Fibroblast of skin of scalp (primary cell): ENCODE measurements around the gene TMEM221.

Experiments used
- DNase-seq: peaks from one replicate; pipeline ENCODE4 v3.0.0-alpha.2; 2013

Gene TMEM221

GRCh38 chr19:17404621-17405249 is 43.7 kb downstream of the TMEM221 start:
- no peak for DNase-seq

- DNase-seq, result no peak
Measured at GRCh38 chr19:17404015-17404414, 44.5 kb downstream of the TMEM221 start.

- peak; percentile 12 for DNase-seq
Measured at GRCh38 chr19:17402982-17403855, 45.2 kb downstream of the TMEM221 start.

DNA sequence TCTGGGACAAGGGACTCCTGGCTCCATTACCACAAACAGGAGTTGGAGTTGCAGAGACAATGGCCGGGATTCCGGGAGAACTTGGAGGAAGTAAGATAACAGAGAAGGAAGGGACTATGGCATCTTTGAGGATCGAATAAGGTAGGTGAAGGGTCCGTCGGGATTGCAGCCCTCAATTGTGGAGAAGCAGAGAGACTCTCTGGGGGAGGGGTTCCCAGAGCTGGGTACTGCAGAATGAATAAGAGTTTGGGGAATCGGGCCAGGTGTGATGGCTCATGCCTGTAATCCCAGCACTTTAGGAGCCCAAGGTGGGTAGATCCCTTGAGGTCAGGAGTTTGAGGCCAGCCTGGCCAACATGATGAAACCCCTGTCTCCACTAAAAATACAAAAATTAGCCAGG is 46.8 kb downstream of the TMEM221 start:
- DNase-seq, result no peak

GRCh38 chr19:17398902-17399527 is 49.5 kb downstream of the TMEM221 start:
- no peak for DNase-seq

DNA sequence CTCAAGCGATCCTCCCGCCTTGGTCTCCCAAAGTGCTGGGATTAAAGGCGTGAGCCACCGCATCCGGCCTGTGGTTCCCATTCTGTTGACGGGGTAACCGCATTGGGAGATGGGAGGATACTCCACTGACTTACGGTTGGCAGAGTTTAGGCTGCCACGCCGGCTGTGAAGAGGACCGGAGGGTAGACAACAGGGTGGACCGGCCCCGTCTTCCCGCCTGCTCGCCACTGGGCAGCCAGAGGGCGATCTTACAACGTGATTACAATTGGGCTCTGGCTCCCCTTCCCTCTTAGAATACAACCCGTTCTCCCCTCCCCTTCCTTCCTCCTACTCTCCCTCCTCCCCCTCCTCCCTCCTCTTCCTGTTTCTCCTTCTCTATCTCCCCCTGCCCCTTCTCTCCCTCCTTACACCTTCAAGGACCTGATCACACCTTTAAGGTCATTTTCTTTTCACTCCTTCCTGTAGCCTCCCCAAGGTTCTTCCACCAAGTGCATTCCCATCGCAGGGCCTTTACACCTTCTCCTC is 53.5 kb downstream of the TMEM221 start:
- DNase-seq, result peak; percentile 54

DNA sequence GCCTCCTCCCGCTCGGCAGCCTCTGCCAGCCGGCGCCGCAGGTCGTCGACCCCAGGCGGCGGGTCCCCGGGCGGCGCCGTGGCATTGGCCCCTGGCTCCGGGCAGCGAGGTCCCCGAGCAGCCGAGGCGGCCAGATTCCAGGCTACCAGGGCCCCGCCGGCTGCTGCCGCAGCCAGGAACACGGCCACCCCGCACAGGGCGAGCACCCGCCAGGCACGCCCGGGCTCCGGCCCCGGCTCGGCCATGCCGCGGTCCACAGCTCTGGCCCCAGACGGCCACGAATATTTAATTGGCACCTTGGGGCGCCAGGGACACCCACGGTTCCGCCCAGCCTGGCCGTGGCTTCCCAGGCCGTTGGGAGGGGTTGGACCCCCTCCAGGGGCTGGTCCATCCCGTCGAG is 54.6 kb downstream of the TMEM221 start, which contains the start of gene CCDC194:
Gene CCDC194 (minus strand): TSS at position 283 of the 400 bp plus-strand sequence. CDS start 38 bp downstream, at position 245.
- DNase-seq, result no peak

DNA sequence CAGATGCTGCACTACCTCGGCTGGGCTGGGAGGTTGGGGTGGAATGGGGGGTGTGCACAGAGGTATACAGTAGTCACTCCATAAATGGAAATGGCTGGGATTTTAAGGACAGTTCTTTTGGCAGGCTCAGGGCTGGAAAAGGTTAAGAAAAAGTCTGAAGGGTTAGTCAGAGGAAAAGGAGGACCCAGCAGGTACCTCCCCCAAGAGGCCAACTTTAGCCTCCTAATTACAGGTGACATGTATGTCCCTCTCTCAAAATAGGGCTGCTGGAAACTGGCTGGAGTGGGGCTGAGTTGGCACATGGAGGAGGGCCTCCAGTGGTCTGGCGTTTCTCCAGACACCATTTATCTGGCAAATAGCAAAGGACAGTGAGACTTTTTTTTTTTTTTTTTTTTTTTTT is 55.5 kb downstream of the TMEM221 start:
- peak; percentile 13 for DNase-seq

GRCh38 chr19:17391371-17392151 is 56.9 kb downstream of the TMEM221 start:
- DNase-seq, result no peak

DNA sequence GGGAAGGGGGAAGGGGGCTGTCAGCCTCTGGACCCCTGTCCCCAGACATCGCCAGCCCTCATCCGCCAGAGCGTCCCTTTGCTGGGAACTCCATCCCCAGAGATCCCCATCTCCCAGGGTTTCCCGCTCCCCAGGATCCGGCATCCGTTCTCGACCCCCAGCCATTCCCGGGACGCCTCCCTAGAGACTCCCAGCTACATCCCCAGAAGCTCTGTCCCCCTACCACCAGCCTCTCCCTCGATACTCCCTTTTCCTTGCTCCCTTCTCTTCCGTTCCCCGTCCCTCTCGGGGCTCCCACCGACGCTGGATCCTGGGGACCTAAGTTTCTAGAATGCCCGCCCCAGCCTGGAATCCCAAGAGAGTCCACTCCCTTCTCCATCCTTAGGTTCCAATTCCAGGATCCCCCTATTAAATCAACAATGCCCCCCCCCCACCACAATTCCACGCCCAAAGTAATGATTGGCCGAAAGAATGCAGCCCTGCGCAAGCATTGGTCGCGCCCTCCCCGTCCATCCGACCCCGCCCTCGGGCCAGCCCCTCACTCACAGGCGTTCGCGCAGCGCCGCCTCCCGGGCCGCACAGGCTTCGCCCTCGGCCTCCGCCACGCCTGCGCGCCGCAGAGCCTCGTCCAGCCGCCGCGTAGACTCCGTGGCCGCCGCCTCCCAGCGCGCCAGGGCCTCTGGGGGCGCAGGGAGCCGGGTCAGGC is 57.6 kb downstream of the TMEM221 start:
- DNase-seq, result peak; percentile 91

DNA sequence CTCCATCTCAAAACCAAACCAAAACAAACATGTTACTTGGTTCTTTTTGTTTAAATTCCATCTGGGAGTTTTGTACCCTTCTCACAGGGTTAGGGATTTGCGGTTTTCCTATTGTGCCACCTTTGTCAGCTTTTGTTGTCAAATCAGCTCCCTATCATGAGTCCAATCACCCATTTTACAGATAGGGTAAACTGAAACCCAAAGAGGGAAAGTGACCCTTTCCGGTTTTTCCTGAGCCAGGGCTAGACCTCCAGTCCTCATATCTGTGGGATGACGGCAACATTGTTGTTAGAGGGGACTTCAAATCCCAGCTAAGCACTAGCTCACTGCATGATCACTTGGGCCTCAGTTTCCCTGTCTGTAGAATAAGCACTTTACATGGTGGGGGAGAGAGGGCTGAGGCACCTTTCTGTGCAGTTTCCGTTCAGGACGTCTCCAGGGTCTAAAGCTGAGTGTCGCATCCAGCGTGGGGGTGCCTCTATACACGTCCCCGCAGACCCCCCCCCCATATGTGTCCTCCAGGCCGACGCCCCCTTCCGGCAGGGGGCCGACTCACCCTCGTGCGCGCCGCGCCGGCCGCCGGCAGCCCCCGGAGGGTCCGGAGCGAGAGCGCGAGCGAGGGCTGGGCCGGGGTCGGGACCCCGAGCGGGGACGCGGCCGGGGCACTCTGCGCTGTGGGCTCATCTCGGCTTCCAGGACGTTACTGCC is 58.4 kb downstream of the TMEM221 start:
- DNase-seq, result peak; percentile 9

GRCh38 chr19:17389288-17389687 is 59.2 kb downstream of the TMEM221 start:
- no peak for DNase-seq

DNA sequence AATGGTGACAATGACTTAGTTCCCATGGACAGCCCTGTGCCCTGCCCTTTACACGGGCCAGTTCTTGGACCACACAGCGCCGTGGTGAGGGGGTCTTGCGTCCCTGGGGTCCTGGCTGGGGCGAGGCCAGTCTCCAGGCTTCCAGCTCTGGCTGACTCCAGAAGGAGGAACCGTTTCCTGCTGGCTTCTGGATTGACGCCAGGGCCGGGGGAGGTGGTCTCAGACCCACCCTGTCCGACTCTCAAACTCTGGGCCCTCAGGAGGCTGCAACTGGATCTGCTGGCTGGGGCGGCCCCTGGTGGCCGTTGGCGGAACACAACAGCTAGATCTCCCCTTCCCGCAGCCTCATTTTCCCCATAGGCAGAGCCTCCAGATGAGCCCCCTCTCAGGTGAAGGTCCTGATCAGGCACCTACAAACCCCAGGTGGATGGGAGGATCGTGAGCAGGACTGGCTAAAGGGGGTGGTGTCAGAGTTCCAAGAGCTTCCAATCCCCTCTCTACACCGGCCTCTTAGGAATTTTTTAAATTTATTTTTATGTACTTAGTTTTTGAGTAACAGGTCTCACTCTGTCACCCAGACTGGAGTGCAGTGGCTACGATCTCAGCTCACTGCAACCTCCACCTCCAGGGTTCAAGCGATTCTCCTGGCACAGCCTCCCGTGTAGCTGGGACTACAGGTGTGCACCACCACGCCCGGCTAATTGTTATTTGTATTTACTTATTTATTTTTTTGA is 62.4 kb downstream of the TMEM221 start:
- DNase-seq, result peak; percentile 65
